GM19238 (cell line): ENCODE measurements around the gene RABGAP1L.

Experiments used
- DNase-seq: peaks from one replicate; pipeline ENCODE4 v3.0.0; 2011; ENCODE audit warnings: low spot score; ENCODE audit not compliant: insufficient read length

The RABGAP1L gene

DNA sequence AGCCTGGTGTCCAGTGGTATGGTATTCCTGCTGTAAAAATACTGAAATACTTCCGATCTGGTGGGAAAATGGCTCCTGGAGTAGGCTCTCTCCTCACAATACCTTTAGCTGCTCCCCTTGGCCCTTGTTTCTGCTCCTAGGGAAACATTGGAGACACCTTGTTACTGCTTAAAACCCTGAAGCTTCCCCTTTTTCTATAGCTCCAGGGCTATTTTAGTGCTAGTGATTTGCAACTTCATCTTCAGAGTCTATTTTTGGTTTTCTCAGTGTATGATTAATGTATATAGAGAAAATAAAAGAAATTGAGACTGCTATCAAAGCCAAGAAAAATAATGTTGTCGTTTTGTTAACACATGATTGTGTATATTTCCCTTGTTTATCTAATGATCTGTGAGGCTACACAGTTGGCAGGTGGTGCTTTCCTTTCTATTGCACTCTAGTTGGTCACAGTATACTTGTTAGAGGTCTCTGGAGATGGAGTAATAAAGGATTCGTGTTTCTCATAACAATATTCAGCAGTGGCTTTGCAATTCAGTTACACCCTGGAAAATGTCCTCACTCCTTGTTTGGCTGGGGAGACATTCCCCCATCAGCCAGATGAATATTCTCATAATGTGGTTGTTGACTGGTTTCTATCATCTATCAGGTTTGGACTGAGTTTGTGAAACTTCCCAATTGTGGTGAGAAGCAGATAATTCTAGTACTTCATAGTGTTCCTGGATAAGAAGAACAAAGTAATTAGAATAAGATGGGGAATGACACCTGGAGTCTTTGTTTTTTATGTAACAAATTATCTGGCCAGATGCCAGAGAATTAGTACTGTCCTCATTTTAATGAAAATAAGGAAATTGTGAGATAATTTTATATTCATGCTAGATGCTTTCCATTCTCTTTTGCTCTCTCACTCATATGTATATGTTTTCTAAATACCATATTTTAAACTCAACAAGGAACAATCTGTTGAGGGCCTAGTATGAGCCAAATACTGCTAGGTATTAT is 795.6 kb downstream of the RABGAP1L start:
- no peak for DNase-seq

DNA sequence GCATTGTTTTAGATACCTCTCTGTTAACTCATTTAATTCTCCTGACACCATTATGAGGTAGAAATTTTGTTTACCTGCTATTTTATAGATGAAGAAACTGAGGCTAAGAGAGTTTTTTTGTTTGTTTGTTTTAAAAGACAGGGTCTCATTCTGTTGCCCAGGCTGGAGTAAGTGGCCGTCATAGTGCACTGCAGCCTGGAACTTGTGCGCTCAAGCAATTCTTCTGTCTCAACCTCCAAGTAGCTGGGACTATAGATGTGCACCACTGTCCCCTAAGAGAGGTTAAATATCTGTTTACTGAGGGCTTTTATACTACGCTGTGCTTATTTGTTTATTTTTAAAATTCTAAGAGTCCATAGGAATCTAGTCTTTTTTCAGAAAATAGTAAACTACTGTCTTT is 796.8 kb downstream of the RABGAP1L start:
- no peak for DNase-seq

DNA sequence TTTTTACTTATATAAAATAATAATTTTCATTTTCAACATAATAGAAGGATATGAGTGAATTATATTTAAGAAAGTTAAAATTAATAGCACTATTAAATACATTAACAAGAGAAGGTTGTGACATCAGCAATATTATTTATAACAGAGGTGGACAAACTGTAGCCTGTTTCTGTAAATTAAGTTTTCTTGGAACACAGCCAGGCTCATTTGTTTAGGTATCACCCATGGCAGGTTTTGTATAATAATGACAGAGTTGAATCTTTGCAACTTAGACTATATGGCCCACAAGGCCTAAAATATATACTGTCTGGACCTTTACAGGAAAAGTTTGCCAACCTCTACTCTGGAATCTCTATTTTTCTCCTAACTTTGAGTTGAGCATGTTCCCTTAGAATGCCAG is 797.7 kb downstream of the RABGAP1L start:
- no peak for DNase-seq

DNA sequence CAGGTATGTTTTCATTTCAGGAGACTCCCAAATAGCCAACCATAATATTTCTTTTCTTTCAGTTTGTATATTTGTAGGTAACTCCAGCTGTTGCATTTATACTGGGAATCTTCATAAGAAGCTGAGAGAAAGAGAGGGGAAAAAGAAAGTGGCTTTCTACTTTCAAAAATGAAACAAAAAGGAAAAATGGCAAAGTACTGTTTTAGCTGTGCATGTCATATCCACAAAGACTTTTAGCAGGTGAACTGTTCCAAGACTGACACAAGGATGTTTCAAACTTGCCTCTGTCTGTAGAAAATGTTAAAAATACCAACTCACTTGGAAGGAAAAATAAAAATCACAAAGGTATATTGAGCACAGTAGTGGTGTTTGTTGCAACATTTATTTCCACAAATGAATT is 798.5 kb downstream of the RABGAP1L start:
- DNase-seq, result no peak

DNA sequence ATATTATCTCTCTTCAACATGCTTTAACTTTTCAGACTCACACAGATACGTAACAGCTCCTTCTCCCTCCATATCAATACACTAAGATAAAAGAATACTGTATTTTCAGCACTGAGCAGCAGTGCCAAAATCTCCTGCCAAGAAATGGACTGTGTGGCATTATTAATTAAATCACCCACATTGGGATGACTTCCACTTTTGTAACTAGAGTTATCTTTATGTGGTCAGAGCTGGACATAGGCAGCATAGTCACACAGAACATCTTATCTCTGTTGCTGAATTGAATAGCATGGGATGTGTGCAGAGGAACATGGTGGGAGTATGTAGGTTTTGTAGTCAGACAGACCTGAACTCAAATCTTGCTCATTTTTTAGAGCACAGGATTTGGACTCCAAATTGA is 799.1 kb downstream of the RABGAP1L start:
- no peak for DNase-seq

DNA sequence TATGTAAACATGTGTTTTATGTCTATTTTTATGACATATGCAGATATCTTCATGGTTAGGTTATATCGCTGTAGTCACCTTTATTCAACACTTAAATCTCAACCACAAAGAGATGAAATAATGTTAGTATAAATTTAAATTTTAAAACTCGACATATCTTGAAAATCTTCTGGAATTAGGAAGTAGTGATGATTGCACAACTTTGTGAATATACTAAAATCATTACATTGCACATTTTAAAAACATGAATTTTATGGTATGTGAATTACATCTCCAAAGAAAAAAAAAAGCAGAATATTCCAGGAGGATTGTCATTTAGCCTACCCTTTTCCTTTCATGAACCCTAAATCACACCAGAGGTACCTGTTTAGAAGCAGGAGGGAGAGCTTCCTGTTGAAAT is 801.0 kb downstream of the RABGAP1L start:
- no peak for DNase-seq

DNA sequence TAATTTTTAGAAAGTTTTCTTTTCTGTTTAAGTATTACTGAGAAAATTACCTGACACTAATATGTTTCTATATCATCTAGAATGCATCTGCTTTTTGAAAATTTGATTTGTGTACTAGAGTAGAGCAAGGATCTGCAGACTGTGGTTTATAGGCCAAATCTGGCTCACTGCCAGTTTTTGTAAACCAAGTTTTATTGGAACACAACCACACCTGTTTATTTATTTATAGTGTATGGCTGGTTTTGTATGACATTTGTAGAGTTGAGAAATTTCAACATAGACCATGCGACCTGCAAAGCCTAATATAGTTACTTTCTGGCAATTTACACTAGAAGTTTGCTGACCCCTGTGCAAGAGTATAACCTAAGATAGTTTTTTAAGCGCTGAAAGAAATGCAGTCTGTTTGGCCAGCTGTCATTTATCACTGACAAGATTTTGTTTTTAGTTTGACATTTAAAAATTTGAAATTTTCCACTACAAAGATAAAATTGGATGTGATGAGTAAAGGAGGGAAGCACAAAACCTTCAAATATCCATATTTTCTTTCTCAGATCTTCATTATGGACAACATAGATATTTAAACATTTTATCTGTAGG is 804.3 kb downstream of the RABGAP1L start:
- DNase-seq, result no peak

DNA sequence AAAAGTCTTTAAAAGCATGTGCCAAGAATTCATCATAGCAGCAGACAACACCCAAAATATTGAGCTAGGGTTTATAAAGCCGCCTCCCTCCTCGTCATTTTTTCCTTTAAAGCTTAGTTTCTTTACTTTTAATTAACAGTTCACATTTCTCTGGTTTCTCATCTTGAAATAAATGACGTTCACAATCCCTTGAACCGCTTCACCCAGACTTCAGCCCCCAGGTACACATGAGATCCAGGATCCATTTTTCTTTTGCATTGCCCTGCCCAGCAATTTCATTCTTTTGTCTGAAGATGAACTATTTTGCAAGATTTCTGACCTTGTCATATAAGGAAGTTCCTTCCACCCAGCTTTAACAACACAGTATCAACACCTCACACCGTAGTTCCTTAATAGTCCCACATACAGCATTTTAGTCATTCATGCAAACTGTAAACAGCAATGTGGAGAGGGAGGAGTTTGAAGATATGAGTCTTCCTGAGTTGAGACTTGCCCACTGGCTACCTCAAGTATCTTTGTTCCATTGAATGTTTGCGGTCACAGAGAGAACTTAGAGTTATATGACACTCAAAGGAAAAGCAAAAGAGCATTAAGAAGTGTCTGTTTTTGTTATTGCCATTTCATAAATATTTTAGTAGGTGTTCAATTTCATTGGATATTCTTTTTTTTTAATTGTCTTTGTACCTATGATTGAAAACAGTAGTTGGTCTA is 805.1 kb downstream of the RABGAP1L start:
- no peak for DNase-seq

DNA sequence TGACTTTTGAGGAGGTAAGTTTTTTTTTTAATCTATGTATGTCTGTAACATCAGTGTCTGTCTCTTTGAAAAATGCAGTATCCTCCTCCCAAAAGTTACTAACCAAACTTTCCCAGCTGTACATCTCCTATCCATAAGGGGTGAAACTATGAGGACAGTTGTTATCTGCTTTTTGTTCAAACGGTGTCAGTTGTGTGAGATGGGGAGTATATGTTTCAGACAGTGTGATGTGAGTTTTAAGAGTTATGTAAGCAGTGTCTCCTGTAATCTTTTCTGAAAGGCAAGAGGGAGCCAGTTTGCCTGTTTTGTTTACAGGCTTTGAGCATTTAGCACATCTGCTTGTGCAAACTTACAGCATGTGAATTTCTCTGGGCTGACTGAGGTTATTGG is 805.6 kb downstream of the RABGAP1L start:
- no peak for DNase-seq

DNA sequence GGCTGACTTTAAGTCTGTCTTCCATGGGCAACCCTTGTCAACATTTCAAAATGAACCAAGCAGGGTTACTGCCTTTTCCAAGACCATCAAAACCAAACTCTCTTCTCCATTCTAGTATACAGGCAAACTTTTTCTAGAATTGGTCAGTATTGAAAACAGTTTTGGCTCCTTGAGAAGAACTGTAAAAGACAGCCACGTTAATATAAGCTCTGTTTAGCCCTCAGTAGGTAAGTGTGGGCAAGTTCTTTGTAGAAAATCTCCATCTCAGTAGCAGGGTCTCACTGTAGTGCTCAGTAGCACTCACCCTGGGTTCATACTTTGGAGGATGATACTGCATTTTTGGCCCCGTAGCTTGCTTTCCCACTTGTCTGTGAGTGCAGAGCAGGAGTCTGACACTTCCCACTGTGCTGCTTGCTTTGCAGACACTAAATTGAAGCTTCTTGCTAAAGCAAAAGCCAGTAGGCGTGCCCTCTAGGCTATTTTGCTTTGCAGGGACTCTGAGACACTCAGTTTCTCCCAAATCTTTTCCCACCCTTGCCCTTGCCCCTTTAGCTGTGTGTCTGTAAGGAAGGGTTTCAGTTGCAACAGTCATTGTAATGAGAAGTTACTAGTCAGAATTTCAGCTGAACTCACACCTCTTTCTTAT is 806.2 kb downstream of the RABGAP1L start:
- DNase-seq, result no peak

DNA sequence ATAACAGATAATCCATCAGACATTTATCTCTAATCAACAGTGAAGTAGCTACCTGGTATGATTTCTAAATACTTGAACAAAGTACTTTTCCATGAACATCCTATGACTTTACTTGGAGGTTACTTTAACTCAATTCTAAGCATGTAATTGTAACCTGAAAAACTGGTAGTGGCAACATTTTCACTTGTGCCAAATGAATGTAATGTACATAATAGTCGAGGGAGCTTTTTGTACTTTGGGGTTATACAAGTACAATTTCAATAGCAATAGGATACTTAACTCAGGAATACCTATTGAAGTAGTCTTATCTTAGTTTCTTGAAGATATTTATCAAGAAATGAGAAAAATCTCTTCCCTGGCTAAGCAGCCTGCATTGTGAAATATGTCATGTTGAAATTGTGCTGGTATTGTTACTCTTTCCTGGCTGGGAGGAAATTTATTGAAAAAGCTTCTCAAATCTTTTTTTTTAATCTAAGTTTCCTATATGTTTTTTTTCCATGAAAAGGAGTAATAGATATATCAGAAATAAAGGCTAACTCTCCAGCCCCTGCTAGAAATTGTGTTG is 806.8 kb downstream of the RABGAP1L start:
- DNase-seq, result no peak

DNA sequence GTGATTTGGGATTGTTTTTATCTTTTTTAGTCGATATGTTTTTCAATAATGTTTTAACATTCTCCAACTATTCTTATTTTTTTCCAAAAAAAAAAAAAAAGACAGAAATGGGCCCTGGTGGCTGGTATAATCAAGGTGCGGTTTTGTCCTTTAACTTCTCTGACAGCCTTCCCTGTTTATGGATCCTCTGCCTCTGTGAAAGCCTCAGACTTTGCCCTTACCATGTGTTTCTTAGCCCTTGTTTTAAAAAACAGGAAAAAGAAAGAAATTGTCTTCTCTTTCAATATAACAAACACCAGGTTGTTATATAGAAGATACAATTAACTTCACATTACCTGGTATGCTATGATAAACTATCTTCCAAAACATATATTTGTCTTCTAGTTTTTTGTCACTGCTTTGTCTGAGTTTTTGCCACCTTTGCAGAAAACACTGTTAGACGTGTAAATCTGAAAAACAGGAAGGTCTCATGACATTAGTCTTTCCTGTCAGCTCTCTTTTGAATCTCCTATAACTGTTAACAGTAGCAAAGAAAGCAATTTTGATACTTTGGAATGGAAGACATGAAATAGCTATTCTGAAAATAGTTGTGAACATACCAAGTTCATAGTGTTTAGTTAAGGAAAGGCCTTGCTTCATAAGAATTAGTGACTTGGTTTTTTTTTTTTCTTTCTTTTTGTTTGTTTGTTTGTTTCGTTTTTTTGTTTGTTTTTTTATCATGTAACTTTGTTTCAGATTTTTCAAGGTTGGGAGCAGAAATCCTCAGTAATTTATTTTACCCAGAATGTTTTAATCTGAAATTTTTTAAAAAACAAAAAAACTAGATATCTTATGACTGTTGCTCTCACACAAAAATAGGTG is 808.8 kb downstream of the RABGAP1L start:
- no peak for DNase-seq

DNA sequence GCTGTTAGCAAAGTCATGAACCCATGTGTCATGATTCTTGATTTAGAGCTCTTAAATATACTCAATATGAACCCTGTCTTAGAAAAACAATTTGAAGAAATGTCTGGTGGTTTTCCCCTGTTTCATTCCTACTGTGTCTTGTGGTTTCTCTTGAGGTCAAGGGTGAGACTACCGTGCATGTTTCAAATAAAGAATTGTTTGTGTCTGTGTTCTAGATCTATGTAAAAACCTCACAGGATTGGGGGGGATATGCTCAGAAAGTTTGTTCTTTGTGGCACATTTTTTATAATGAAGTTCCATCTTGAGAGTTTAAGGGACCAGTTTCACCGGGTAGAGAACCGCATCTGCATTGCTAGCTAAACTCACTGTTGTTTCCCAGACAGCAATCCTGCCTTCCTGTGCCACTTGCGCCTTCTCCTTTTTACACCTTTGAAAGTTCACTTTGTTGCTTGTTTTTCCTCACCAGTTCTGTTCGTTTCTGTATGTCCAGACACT is 809.5 kb downstream of the RABGAP1L start:
- no peak for DNase-seq

DNA sequence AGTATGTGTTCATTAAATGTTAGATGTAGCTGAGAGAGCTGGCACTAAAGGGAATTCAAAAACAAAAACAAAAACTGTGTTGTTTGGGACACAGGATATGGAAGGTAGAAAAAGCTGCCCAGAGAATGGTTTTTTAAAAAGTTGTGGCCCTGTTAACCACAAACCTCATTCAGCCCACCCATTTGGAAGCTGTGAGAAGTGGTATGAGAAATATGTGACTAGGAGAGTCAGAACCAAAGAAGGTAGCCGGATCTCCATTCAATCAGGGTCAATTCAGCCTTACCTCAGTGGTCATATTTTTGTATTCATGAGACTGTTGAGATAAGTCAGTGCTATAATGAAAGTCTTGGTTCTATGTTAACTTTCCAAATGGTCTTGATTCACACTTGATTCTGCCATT is 810.7 kb downstream of the RABGAP1L start:
- no peak for DNase-seq

DNA sequence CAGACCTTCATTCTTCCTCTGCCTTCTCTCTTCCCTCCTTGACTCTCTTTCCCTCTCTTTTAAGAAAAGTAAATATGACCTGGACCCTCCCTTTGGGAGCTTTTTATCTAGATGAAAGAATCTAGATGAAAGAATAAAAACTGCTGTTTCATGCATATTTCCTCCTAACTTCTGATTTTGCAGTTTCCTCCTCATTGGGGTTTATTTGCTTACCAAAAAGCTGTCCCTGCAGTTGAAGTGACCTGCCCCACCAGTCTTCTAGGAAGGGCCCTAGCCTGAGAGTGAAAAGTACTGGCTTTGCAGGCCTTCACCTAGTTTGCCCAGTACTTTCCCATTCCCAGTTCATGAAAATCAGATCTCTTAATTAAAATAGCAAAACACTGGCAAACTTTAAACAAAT is 812.1 kb downstream of the RABGAP1L start:
- no peak for DNase-seq

DNA sequence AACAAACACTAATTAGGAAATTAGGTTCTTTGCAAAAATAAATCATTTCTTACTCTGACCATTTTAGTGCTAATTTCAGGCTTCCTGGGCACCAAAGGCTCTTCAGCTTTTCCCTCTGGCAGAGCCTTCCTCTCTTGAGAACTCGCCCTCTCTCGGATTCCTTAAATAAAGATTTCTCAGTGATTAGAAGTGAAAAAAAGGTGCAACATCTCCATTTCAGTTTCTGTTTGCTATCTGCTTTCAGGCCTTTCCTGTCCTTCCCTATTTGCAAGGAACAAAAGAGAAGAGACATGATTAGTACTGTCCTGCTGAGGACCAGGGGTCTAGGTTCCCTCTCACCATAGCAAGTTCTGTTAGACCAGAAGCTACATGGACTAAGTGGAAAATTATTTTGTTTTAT is 812.6 kb downstream of the RABGAP1L start:
- no peak for DNase-seq

DNA sequence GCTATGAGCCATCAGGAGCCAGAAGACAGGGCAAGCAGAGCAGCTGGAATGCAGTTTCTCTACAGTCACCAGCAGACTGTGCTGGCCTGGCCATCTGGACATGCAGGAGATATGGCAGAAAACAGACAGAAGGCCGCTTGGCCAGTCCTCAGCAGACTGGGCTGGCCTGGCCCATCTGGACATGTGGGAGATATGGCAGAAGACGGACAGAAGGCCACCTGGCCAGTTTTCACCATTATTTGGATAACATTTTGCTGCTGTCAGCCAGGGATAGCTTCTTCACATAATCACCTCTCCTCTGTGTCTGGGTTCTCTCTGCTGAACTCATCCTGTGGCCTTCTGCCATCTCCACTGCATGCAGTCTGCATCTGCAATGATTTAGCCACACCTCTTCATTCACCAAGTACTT is 815.4 kb downstream of the RABGAP1L start:
- no peak for DNase-seq

DNA sequence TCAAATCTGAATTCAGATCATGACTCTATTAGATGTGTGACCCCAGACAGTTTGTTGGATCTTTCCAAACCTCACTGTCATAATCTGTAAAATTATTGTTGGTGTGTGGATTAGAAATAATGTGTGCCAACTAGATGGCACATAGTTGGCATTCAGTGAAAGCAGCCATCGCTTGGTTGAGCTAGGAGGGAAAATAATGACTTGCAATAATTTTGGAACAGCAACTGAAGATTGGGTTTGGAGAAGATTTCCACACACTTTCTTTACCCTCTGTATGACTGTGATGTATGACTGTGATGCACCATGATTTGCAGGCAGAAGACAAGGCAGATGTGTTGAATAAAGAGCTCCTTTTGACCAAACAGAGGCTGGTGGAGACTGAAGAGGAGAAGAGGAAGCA is 816.4 kb downstream of the RABGAP1L start:
- no peak for DNase-seq

DNA sequence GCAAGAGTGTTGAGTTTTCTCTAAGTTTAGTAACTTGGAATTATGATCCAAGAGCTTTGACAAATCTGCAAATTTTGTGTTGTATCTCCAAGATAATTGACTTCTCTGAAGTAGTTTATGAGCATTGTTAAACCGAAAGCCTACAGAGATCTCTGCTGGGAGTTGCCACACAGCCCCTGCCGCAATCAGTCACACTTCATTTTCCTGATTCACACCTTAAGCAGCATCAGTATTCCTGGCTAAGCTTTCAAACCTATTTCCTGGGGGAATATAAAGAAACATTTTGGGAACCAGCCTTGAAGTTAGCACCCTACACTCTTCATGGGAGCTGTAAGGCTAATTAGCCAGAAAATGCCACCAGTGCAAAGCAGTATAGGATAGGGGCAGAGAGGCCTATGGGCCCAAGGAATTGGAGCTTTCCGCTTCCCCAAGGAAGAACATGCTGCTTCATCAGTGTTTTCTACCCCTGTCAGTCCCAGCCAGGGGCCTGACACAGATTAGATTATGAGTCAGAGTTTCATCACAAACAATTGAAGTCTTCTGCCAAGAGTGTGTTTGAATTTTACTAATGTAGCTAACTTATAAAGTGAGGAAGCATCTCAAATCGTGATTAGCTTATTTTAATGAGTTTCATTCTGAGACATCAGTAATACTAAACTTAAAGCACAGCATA is 817.3 kb downstream of the RABGAP1L start:
- DNase-seq, result no peak
